ENCODE measurements around the gene RPGRIP1.
A peak's percentile ranks its signal among the peaks of the same experiment; 100 is the strongest.
"Not testable (repeated sequence)": the region's sequence is repeated elsewhere in the genome, so short reads cannot be mapped to it uniquely, and the experiment has no call there.

RPGRIP1 gene

GRCh38 chr14:21302013-21302835, 22.3 kb downstream of the RPGRIP1 start:
- DNase-seq: no peak

- DNase-seq: not testable (repeated sequence)
Observed at GRCh38 chr14:21302836-21303140, 22.9 kb downstream of the RPGRIP1 start.

GRCh38 chr14:21307637-21308036, 27.8 kb downstream of the RPGRIP1 start:
- DNase-seq: no peak

DNA sequence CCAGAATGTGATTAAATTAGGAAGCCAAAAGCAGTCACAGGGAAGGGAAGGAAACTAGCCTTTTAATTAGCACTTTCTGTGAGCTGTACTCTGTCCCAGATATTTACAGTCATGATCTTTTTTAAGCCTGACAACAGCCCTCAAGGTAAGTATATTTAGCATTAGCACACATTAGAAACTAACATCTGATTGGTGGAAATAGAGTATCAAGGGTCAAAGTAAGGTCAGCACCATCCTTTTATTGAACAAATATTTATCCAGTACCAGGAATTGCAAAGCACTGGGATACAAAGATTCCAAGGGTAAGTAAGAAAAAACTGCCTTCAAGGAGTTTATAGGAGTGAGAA, 28.2 kb downstream of the RPGRIP1 start:
- DNase-seq: no peak

GRCh38 chr14:21308479-21309237, 28.8 kb downstream of the RPGRIP1 start:
- DNase-seq: peak; percentile 49

DNA sequence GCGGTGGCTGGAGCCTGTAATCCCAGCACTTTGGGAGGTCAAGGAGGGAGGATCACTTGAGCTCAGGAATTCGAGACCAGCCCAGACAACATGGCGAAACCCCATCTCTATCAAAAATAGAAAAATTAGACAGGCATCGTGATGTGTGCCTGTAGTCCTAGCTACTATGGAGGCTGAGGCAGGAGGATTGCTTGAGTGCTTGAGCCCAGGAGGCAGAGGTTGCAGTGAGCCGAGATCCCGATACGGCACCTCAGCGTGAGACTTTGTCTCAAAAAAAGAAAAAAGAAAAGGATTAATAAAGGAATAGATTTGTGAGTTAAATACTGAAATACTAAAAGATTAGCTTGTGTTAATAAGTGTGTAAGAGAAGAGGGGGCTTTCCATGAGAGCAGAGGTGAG, 29.4 kb downstream of the RPGRIP1 start:
- no peak for DNase-seq

DNA sequence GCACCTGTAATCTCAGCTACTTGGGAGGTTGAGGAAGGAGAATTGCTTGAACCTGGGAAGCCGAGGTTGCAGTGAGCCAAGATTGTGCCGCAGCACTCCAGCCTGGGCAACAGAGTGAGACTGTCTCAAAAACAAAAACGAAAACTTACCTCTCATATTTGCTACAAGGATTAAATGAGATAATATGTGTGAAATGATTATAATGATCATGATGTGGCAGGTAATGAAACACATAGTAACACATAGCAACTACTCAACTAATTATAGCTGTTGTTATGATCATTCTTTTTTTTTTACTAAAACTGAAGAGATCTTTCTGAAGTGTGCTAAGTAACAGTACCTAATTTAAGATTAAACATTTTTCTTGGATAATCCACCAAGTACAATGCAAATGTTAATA, 30.1 kb downstream of the RPGRIP1 start:
- DNase-seq: no peak

GRCh38 chr14:21311614-21312013, 31.7 kb downstream of the RPGRIP1 start:
- no peak for DNase-seq

DNA sequence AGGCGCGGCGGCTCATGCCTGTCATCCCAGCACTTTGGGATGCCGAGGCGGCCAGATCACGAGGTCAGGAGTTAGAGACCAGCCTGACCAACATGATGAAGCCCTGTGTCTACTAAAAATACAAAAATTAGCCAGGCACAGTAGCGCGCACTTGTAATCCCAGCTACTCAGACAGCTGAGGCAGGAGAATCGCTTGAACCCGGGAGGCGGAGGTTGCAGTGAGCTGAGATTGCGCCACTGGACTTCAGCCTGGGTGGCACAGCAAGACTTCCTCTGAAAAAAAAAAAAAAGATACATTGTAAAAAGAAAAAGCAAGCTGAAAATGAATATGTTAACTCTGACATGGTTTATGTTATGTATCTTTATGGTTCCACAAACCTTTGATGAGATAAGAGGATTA, 33.6 kb downstream of the RPGRIP1 start:
- no peak for DNase-seq

DNA sequence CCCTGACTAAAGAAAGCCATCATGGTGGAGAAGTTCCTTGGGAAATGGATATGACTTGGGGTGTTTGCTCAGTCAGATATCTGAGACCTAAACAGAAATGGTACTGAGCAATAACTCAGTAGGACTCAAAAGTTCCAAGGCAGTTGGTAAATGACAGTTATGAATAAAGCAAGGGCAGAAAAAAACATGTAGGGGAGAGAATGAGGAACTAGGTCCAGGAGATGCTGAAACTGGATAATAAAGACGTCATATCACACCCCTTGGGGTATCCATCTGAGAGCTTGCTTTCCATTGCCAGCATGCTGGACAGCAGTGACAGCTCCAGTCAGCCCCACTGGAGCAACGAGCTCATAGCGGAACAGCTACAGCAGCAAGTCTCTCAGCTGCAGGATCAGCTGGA, 37.5 kb downstream of the RPGRIP1 start:
- DNase-seq: peak; percentile 9

DNA sequence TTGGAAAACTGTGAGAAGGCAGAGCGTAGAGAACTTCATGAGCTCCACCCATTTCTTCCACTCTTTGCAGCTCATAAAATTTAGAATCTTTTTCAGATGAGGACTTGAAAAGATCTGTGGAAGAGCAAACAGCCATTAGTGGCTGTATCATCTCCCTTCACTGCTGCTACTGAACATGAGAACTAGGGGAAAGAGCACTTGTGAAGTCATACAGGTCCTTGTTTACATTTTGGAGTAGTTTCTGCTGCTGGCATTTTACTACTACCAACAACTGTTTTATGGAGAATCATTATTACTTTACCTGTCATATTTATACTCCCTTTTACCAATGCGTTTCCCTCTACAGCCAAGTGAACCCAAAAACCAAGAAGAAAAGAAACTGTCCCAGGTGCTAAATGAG, 41.0 kb downstream of the RPGRIP1 start:
- DNase-seq: no peak

- no peak for DNase-seq
Observed at GRCh38 chr14:21322716-21323115, 42.8 kb downstream of the RPGRIP1 start.

DNA sequence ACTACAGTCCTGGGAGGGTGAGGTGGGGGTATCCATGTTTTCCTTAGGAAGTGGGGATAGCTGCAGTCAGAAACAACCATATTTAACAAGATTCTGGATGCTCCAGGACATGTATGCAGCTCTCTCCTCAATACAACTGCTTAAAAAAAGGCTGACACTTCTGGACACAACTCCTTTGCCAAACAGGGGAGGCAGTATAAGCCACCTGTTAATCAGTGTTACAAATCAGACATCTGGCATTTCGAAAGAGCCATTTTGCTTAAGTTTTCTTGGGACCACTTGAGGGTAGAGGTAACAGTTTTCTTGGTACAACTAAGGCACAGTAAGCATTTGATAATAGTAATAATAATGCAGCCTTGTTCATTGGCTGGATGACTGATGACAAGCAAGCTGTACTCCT, 47.1 kb downstream of the RPGRIP1 start:
- peak; percentile 14 for DNase-seq
